IPS-NIHi11 (cell line): Measurements from ENCODE around the gene JAKMIP3.

Experiments
- DNase-seq: peaks from one replicate; pipeline ENCODE4 v3.0.0; 2012; ENCODE audit warnings: mixed read lengths, low spot score

The JAKMIP3 gene

DNA sequence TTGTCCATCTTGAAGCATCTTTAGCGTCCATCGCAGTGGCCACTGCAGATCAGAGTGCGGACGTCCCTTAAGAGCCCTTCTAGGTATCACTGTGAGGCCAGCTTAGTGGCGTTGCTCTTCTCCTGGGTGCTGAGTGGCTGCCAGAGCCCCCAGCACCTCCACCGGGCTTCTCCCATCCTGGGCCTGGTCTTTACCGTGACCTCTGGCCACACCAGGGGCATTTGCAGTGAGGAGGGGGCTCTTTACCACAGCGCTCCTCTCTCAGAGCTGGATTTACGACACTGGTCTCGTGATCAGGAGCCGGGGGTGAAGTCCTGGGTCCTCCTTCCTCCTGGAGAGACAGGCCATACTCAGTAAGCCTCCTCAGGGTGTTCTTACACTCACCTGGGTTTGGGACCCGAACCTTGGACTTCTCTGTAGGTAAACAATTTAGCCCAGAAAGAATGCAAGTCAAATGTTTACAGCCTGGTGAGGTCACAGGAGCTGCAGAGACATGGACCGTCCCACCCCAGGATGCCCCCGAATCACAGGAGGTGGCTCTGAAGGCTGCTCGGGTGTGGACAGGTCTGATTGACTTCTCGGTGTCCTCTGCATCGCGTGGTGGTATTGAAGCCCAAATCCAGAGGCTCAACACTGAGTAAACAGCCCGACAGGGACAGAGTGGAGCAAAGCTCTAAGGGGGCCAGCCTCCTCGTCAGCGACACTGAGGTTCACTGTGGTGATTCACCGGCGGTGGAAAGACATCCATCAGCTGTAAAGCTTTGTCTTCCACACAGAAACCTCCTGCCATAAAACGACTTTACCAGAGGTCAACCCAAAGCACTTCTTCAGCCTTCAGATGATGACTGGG is 33.0 kb downstream of the JAKMIP3 start:
- DNase-seq = no peak

DNA sequence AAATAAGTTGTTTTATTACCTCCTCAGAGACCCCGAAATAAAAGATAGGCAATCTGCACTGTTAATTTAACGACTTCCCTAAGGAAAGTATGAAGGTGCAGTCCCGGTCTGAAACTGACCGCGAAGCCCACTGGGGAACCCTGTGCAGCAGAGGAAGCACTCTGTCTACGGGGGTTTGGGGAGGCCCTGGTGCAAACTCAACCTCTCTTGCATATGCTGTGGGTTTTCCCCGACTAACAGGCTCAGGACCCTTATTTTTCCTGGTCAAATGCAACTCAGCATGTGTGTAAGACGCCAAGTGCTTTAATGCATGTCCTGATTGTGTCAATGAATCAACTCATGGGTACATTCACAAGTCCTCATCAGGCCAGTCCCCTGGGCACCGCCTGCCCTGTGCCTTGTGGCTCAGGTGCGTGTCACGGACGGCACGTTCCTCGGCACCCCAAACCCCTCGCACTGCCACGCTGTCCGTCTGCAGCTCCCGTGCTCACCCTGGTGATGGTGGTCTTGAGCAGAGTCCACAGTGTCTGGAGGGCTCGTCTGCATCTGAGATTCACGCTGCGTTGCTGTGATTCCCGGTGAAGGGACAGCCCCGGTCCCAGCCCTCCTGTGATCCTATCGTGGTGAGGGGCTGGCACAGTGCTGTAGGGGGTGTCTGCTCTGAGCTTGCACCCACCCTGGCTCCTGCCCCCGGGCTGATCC is 33.8 kb downstream of the JAKMIP3 start:
- no peak for DNase-seq

DNA sequence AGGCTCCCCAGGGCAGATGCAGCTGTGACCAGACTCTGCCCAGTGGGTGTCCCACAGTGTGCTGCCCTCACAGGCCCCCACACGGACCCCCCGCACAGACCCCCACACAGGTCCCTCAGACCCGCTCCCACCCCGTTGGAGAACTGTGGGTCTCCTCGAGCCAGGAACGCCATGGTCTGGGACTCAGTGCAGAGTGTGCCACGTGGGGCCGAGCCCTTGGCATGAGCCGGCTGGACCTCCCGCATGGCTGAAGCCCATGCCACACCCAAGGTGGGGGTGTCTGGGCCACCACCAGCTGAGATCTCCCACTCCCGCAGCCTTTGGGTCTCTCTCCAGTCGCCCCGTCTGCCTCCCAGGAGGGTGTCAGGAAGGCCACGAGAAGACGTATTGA is 34.3 kb downstream of the JAKMIP3 start:
- DNase-seq = no peak

DNA sequence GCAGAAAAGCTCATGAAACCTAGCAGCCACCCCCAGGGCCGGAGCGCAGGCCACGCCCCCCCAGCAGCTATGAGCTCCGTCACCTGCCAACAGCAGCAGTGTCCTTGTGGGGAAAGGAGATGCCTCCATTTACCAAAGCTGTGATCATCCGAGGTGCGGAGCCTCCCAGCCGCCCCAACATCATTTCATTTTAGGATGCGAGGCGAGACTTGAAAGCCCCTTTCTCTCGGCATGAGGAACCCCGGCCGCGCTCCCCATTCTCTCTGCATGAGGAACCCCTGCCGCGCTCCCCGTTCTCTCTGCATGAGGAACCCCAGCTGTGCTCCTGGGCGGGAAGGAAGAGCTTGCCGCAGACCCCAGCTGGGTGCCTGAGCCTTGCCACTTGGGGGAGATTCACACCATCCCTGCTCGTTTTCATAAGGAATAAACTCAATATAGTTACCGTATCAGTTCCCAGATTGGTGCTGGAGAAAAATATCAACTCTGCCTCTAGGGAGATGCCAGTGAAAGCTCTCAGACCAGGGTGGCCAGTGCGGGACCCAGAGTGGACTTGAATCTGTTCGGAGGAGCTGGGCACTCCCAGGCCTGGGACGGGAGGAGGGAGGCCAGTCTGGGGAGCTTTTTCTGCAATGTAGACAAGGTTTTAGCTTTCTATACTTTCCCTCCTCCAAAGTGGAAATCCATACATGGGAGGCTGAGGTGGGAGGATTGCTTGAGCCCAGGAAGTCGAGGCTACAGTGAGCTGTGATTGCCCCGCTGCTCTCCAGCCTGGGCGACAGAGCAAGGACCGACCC is 35.0 kb downstream of the JAKMIP3 start:
- no peak for DNase-seq

DNA sequence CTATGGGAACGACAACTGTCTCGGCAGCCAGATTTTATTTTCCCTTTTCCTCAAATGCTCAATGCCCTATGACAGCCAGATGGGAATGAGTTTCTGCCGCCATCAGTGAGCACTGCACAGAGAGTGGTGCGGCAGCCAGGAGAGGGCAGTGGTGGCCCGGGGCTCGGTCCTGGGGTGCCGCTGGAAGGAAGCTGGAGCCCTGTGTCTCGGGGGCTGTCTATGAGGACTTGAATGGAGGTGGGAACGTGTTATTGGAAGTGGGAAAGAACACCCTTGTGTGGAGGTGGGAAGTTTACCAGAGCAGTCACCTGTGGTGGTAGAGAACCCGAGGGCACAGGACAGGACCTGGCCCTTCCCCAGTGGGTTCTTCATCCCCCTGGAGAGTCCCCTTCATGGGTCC is 35.8 kb downstream of the JAKMIP3 start:
- DNase-seq = no peak

DNA sequence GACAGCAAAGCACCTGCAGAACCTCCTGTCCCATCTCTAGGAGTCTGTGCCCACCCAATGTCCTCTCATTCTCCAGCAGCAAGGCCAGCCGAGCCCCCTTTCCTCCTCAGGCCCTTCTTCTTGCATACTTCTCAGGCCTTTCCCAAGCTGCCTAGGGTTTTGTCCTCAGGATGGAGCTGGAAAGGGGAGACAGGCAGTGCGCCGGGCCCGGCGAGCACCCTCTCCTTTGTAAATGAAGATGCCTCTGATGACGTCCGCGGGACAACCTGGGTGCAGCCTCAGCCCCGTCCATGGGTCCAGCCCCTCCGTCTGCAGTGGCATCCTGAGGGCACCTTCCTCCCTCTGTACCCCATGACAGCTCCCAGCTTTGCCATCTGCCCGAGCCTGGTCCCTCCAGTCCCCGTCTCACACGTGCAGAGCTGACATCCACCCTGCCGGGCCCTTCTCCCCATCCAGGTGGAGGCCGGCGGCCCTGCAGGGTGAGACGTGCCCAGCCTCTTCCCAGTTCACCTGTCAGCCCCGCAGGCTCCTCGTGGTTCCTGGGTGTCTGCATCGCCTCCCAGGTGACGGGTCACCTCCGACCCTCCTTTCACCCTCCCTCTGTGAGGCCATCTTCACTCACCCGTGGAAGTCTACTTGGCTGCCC is 36.4 kb downstream of the JAKMIP3 start:
- no peak for DNase-seq

DNA sequence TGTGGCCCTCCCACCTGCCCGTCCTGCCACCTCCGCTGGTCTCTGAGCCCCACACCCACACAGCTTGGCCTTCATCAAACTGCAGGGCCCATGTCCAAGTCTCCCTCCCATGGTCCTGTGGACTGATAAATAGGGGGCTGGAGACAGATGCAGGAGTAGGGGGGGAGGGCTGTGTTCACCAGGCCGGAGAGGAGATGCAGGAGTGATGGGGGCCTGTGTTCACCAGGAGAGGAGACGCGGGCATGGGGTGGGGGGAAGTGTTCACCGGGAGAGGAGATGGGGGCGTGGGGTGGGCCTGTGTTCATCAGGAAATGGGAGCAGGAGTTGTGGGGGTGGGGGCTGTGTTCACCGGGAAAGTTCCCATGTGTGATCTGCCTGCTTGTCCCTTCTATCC is 37.0 kb downstream of the JAKMIP3 start:
- no peak for DNase-seq

DNA sequence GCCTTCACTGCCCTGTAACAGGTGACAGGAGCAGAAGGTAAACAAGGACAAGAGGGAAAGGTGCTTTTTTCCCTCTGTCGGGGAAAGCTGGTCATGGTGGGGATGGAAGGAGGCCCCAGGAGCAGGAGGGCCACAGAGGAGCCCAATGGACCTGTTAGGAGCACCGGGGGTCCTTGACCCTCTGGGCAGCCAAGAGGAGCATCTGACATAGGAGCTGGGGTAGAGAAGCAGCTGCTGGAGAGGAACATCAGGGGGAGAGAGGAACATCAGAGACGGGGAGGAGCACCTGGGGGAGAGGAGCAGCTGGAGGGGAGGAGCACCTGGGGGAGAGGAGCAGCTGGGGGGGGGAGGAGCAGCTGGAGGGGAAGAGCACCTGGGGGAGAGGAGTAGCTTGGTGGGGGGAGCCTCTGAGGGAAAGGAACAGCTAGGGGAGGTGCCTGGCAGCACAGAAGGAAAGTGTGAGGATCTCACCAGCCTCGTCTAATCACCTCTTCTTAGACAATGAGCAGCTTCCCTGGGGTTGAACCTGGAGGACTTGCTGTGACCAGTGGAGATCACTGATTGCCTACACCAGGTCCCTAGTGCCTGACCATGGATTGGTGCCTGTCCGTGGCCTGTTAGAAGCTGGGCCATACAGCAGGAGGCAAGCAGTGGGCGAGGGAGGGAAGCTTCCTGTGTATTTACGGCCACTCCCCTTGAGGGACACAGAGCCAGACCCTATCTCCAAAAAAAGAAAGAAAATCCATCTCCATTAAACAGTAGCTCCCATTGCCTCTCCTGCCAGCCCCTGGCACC is 37.6 kb downstream of the JAKMIP3 start:
- DNase-seq = no peak

DNA sequence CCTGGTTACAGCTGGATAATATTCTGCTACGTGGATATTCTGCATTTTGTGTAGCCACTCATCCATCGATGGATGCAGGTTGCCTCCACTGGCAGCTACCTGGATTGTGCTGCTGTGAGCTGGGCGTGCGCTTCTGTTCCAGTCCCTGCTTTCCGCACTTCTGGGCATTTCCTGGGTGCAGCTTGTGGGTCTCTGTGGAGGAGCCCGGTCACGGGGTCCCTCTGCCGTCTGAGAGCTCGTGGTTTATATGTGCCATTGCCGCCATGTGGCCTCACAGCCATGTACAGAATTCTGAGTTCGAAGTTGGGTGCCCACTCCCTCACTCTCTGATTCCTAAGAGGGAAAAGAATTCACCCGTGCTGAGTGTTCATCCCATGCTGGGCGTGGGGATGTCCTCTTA is 38.3 kb downstream of the JAKMIP3 start:
- no peak for DNase-seq

DNA sequence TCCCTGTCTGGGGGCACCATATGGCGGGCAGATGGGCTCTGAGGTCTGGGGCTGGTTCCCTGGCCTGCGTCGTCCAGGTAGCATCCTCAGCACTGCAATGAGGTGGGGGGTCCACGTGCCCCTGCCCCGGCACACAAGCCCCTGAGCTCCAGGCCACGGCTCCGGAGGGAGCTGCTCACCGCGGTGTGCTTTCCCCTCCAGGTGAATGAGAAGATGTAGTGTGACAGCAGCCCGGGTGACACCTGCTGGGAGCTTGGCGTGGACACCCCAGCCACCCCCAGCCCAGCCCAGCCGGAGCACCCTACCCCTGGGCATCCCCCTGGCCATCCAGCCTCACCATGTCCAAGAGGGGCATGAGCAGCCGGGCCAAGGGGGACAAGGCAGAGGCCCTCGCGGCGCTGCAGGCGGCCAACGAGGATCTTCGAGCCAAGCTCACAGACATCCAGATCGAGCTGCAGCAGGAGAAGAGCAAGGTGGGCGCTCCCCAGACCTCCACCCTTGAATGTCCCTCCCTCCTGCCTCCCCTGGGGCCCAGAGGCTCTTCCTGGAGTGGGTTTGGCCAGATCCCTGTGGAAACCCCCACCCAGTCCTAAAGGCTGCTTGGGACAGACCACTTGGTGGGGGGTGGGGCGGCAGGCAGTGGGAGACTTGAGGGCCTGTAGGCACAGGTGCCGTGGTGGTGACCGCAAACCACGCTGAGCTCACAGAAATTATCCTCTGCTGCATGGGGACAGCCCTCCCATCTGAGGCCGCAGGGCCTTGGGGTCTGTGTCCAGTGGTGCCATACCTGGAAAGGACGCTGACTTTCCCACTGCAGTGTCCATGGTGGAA is 38.9 kb downstream of the JAKMIP3 start:
- no peak for DNase-seq

DNA sequence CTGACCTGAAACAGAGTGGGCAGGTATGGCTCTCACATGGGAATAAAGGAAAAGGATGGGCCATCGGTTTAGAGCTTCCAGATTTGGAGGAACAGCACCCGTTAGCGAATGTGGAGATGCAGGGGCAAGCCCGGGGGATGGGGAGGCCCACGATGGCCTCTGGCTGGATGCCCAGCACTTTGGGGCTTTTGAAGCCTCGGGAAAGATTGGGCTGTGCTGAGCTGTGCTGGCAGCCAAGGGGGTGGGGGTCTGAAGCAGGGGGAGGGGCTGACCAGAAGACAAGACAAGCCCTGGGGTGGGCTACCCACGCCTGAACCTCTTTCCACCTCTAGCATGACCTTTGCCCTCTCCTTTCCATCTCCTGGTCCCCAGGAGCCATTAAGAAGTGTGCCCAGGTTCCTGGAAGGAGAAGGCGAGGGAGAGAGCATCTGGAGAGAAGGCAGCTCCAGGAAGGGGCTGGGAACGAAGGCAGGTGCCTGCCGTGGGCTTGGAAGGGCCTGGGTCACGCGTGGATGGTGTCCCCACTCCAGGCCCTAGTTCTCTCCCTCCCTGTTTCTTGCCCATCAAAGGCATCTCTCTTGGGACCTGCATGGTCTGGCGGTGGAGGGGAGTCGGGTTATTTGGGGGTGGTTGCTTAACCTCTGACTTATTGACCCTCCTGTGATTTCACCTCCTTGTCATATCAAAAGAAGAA is 39.7 kb downstream of the JAKMIP3 start:
- DNase-seq = no peak

DNA sequence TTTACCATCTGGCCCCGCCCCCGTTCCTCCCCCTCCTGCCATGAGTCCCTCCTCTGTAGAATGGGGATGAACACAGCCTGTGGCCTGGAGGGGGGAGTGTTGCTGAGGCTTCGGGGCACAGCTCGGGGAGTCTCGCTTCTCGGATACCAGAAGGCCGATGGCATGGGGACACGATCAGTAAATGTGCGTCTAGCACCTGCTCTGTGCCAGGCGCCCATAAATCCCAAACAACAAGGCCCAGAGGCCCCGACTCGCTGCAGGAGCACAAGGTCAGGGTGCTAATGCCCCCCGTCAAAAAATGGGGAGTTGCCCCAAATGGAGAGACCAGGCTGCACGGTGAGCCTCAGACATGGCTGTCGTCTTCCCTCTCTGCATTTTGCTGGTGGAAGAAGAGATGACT is 40.7 kb downstream of the JAKMIP3 start:
- DNase-seq = no peak

DNA sequence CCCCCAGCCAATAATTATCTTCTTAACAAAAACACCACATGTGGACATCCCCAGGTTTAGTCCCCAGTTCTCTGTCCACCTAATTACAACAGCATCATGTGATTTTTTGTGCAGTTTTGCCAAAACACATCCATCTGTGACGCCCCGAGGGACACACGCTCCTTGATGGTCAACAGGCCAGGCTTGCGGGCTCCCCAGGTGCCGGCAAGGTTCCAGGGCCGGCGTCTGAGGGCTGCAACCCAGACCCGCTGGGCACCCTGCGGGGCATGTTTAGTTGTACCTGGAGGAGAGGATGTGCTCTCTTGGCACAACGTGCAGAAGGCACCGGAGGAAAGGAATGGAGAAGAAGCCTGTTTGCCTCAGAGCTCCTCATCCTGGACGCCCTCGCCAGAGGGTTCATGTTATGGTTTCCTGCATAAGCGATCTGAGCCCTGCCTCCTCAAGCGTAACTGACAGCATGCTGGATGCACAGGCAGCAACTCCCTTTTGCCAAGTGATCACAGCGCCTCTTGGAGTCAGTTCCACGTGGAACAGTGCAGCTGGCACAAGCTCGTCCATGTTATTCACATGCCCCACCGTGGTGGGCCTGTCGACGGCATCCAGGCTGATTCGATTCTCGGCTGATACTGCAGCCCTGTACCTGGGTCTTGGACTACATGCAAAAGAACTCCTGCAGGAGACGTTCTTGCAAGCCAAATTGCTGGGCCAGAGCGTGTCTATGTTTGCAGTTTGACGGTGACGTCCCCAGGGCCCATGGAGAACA is 41.6 kb downstream of the JAKMIP3 start:
- DNase-seq = no peak

DNA sequence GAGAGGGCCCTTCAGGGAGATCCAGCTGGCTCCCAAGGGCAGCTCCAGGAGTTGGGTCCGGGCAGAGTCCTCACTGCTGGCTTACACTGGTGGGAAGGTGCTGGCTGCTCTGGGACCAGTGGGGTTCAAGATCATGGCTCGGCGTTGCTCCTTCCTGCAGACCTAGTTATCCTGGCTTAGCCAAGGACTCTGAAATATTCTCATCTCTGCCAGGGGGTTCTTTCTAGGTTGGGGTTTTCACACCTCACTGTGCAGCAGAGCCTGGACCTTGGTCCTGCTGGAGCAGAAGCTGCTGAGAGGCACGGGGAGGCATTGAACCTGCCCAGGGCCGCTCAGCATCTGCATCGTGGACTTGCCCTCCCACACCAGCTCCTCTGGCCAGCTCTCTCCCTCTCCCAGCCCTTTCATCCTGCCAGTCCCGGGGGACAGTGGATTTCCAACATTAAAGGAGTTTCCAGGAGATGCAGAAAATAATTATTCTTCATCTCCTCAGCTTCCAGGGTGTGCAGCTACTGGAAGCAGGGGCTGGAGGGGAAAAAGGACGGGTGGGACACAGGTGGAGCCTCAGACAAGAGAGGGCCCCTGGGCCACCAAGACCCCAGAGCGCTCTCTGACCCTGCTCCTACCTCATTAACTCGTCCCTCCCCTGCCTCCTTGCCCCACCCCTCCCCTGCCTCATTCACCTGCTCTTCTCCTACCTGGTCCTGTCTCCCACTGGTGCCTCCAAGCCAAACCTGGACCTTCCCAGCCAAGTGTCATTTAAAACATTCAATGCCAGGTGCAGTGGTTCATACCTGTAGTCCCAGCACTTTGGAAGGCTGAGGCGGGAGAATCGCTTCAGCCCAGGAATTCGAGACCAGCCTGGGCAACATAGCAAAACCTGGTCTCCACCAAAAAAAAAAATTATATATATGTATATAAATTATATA is 42.5 kb downstream of the JAKMIP3 start:
- no peak for DNase-seq

DNA sequence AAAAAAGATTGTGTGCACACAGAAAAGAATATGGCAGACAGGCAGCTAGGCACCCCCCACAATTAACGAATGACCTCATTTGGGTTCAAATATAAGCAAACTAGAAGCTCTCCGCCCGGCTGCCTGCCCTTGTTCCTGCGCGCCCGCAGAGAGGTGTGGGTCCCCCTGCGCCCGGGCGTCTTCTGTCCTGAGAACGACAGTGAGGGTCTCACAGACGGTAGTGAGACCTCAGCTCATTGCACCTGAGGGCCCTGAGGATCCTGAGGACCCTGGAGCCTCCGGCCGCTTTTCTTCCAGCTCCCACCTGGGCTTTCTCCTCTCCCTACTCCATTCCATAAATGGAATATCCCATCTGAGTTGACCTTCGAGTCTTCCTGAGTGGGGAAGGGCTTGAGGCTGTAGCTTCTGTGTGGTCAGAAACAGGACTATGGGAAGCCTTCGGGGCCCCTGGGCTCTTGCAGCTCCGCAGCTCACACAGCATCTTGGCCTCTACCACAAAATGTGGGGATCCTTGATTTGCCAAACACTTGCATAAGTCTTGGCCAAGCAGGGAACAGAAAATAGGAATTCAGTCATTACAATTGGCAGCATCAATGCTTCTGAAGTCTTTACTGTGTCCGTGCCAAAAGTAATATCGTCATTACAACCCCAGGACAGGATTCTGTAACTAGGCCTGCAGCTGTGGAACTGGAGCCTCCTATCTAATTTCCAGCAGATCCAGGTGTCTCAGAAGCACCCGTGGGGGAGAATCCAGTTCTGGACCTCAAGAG is 43.8 kb downstream of the JAKMIP3 start:
- DNase-seq = no peak

DNA sequence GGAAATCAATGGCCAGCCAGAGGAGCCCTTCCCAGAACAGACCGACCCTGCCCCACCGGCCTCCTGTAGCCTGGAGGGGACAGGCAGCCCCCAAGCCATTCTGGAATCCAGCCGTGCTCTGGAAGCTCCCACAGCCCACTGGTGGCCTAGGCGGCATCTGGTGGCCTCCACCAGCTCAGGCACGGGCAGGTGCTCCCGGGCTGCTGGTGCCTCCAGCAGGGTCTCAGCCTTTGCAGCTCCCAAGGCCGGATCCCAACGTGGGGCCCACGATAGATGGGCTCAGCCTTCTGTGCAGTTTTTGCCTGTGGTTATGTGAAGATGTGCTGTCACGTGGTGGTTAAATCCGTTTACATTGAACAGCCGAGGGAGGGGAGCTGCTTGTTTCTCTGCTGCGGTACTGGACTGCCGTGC is 44.4 kb downstream of the JAKMIP3 start:
- DNase-seq = no peak

DNA sequence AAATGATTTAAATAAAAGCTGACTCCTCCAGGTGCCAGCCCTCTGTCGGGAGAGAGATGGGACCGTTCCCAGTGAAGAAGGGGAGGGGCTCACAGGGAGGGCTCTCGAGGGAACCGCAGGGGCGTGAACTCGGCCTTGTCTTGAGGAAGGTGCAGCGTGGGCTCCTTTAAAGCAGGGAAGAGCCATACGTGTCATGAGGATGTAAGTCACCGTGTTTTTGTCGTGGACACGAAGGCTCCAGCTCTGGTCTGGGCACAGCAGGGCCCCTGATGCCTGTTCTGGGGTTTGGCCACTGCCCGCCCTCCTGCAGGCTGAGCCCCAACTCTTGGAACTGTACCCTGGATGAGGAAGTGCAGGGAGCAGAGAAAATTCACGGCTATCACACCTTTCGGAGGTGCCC is 45.0 kb downstream of the JAKMIP3 start:
- no peak for DNase-seq
